Ascending aorta (tissue), 2 donors: Measurements from ENCODE around the gene OR10A5. TPM values are rescaled to one million over a fixed set of nuclear protein-coding genes. Genes with fewer than 3 reads are reported as not detected.
"Not testable (repeated sequence)": the region's sequence is repeated elsewhere in the genome, so short reads cannot be mapped to it uniquely, and the experiment has no call there.

Source experiments
- DNase-seq, 2 donors: peaks; one replicate each; pipeline ENCODE4 v3.0.0-alpha.2; 2019; ENCODE audit warnings: low spot score in 2 of 2
- H3K27ac ChIP-seq, 2 donors: fragments of 200-600 bp; sonication (generic); one replicate each; pipeline ENCODE4 v1.5.1; 2016 to 2017; ENCODE audit warnings: mild to moderate bottlenecking in 1 of 2
- H3K27me3 ChIP-seq: fragments of 200-600 bp; sonication (generic); one replicate; pipeline ENCODE4 v1.5.1; 2017
- H3K36me3 ChIP-seq, 2 donors: fragments of 200-600 bp; sonication (generic); one replicate each; pipeline ENCODE4 v1.5.1; 2016
- H3K4me1 ChIP-seq, 2 donors: fragments of 200-600 bp; sonication (generic); one replicate each; pipeline ENCODE4 v1.5.1; 2016 to 2017; ENCODE audit warnings: mild to moderate bottlenecking in 1 of 2
- H3K4me3 ChIP-seq, 2 donors: fragments of 200-600 bp; sonication (generic); one replicate each; pipeline ENCODE4 v1.5.1; 2016 to 2017; ENCODE audit warnings: mild to moderate bottlenecking in 1 of 2
- H3K9me3 ChIP-seq, 2 donors: fragments of 200-600 bp; sonication (generic); one replicate each; pipeline ENCODE4 v1.5.1; 2016
- intact Hi-C: fragments of 100-400 bp; cut with DNase I; formaldehyde crosslinking; loops from one replicate; pipeline ENCODE4 v1.15.1; 2023
- total RNA-seq: library from RNA; depleted of rRNA; stranded (reverse); fragments of >200 nt; gene quantifications from one replicate; pipeline ENCODE4 v1.1.0, GENCODE V29; 2016
- TF ChIP-seq, protein P1 (sequence below), 3 experiments: fragments of 200-600 bp in 2 of 3; fragments of 450-650 bp in 1 of 3; sonication (generic) in 2 of 3; IDR thresholded peaks; one replicate each; pipeline ENCODE4 v1.5.1; 2016 to 2019; ENCODE audit warnings: antibody characterized with exemption in 3 of 3, mild to moderate bottlenecking in 1 of 3, moderate library complexity in 1 of 3

The OR10A5 gene, protein sequence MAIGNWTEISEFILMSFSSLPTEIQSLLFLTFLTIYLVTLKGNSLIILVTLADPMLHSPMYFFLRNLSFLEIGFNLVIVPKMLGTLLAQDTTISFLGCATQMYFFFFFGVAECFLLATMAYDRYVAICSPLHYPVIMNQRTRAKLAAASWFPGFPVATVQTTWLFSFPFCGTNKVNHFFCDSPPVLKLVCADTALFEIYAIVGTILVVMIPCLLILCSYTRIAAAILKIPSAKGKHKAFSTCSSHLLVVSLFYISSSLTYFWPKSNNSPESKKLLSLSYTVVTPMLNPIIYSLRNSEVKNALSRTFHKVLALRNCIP
- not detected for total RNA-seq

DNA sequence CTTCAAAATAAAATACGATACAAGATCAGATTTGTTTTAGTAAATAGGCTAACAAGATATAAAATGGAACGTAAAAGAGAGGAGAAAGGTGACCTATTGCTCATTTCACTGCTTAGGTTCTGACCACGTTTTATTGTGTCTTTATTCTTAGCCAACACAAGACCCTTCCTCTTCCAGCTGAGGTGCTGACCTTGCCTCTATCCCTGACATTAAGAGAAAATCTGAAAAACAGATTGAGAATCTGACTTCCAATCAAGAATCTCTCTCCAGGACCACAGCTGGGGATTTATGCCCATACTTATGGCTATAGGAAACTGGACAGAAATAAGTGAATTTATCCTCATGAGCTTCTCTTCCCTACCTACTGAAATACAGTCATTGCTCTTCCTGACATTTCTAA is at the start of gene OR10A5:
OR10A5 (plus strand) TSS at position 301 of the 400 bp plus-strand sequence; CDS start at position 301, 0 bp downstream.
- intact Hi-C loops: no loop called here
- Histone ChIP-seq H3K27me3 (no peaks in the 10 kb centered on the region), H3K4me1 (no peaks in the 10 kb centered on the region), H3K36me3 (no peaks in the 10 kb centered on the region), H3K27ac (no peak within 1 kb of the TSS), H3K4me3 (no peak within 1 kb of the TSS), H3K9me3 (no peaks in the 10 kb centered on the region)
- DNase-seq: no peak
- TF ChIP-seq, protein P1, sequence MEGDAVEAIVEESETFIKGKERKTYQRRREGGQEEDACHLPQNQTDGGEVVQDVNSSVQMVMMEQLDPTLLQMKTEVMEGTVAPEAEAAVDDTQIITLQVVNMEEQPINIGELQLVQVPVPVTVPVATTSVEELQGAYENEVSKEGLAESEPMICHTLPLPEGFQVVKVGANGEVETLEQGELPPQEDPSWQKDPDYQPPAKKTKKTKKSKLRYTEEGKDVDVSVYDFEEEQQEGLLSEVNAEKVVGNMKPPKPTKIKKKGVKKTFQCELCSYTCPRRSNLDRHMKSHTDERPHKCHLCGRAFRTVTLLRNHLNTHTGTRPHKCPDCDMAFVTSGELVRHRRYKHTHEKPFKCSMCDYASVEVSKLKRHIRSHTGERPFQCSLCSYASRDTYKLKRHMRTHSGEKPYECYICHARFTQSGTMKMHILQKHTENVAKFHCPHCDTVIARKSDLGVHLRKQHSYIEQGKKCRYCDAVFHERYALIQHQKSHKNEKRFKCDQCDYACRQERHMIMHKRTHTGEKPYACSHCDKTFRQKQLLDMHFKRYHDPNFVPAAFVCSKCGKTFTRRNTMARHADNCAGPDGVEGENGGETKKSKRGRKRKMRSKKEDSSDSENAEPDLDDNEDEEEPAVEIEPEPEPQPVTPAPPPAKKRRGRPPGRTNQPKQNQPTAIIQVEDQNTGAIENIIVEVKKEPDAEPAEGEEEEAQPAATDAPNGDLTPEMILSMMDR (IDR thresholded peaks at IDR 0.05): no peak

DNA sequence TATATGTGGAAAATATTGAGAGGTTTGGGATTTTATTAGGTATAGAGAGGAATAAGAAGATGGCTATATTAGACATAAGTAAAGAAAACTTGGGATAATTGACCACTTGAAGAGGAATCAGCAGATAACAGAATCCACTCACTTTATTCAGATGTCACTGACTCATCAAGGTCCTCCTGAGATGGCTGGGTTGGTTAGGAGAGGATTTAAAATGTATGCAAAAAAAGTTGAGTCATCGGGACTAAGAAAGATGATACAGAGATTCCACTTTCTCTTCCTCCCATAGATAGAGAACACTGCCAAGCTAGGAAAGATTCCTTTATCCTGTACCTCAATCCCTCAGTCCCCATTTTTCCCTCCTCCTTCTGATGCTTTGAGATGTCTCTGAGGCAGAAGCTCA is 46.1 kb upstream of the OR10A5 start, which contains the start of gene OR6A2:
OR6A2 (minus strand) TSS at position 288 of the 400 bp plus-strand sequence. CDS start 3,981 bp downstream, outside the sequence.
- DNase-seq: no peak
- Histone ChIP-seq H3K27me3 (no peaks in the 10 kb centered on the region), H3K4me3 (no peak within 1 kb of the TSS), H3K9me3 (no peaks in the 10 kb centered on the region), H3K36me3 (no peaks in the 10 kb centered on the region), H3K27ac (no peak within 1 kb of the TSS), H3K4me1 (no peaks in the 10 kb centered on the region)
- TF ChIP-seq, protein P1 (IDR thresholded peaks at IDR 0.05): no peak
- intact Hi-C loops: no loop called here

DNA sequence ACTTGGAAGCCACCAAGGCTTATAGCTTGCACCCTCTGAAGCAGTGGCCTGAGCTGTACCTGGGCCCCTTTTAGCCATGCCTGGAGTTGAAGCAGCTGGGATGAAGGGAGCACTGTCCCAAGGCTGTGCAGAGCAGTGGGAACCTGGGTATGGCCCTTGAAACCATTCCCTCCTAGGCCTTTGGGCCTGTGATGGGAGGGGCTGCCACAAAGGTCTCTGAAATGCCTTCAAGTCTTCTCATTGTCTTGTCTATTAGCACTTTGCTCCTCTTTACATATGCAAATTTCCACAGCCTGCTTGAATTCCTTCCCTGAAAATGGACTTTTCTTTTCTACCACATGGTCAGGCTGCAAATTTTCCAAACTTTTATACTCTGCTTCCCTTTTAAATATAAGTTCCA is 44.4 kb upstream of the OR10A5 start:
- H3K27ac ChIP-seq, H3K4me3 ChIP-seq, intact Hi-C loops, H3K4me1 ChIP-seq, H3K36me3 ChIP-seq, H3K27me3 ChIP-seq, H3K9me3 ChIP-seq, DNase-seq: not testable (repeated sequence)

DNA sequence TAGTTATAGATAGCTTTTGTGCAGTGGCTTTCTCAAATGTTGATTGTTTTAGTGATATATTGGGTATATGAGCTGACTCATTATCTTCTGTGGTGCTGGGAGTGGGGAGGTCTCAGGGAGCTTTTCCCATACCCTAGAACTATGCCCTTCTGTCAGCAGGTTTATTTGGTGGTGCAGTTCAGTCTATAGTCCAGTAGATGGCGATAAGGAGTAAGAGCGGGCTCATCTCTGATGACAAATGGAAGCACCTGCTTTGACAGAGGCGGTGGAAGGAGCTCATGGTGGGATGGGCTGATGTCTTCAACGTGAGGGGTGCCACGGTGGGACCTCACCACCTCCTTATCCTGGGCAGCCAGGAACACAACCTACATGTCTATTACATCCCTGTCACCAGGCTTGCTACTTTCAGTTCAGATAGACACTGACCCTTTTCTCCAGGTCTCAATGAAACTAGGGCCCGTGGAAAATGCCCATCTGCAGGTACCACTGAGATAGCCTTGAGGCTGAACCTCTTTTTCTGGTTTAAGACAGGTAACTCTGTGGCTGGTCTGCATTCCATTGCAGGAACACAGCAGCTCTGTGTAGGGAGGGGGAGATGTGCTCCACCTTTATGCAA is 33.0 kb upstream of the OR10A5 start:
- H3K9me3 ChIP-seq: no peaks in the 10 kb centered on the region
- intact Hi-C loops: no loop called here
- TF ChIP-seq, protein P1 (IDR thresholded peaks at IDR 0.05): peak; percentile 17 to 74 (median 71)
- no peaks in the 10 kb centered on the region for H3K4me1 ChIP-seq
- no peak for DNase-seq
- H3K36me3 ChIP-seq: no peaks in the 10 kb centered on the region
- H3K27ac ChIP-seq: no peak overlapping the region
- no peaks in the 10 kb centered on the region for H3K27me3 ChIP-seq
- H3K4me3 ChIP-seq: no peak overlapping the region

DNA sequence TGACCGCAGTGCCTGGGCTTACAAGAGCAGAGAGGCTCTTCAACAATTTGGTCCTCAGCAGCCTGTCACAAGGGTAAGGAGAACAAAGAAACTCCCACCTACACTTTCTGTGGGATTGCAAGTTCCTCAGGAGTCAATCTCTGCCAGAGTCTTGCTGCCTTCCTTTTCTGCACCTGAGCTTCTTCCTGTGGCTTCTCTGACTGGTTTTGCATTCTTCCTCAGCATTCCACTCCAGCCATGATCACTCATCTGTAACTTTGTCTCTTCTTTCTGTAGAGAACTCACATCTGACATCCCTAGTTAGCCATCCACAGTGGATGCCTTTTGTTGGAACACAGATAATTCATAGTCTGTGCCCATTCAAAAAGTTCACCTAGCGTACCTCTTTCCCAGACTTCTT is 31.8 kb upstream of the OR10A5 start:
- DNase-seq: no peak
- Histone ChIP-seq H3K27ac (no peak overlapping the region), H3K27me3 (no peaks in the 10 kb centered on the region), H3K4me1 (no peaks in the 10 kb centered on the region), H3K9me3 (no peaks in the 10 kb centered on the region), H3K4me3 (no peak overlapping the region), H3K36me3 (no peaks in the 10 kb centered on the region)
- TF ChIP-seq, protein P1 (IDR thresholded peaks at IDR 0.05): no peak
- intact Hi-C loops: no loop called here

DNA sequence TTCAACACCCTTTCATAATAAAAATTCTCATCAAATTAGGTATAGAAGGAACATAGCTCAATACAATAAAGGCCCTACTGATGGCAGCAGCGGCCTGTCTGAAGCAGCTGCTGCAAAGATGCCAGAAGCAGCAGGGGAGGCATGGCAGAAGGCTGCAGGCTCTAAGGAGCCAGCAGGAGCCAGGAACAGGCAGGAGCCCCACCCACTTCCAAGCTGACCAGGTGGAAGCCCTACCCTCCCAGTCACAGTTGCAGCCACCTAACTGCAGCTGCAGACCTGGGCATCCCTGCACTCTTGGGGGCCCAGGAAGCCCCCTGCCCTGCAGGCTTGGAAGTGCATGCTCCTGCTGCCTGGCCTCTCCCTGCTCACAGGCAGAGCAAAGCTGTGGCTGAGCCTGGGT is 27.8 kb upstream of the OR10A5 start:
- intact Hi-C loops: no loop called here
- no peak for DNase-seq
- TF ChIP-seq, protein P1 (IDR thresholded peaks at IDR 0.05): no peak
- no peaks in the 10 kb centered on the region for H3K36me3 ChIP-seq
- no peak overlapping the region for H3K27ac ChIP-seq
- H3K27me3 ChIP-seq: no peaks in the 10 kb centered on the region
- no peaks in the 10 kb centered on the region for H3K9me3 ChIP-seq
- H3K4me3 ChIP-seq: no peak overlapping the region
- no peaks in the 10 kb centered on the region for H3K4me1 ChIP-seq
